H1 (cell line): ENCODE measurements around the gene TNFRSF18. TPM values are rescaled to one million over a fixed set of nuclear protein-coding genes. Genes with fewer than 3 reads are reported as not detected.

Experiments used
- CHD7 ChIP-seq: fragments of 300-600 bp; sonication (generic); IDR thresholded peaks from 2 replicates; pipeline ENCODE4 v1.7.1; 2012; ENCODE audit warnings: low read length, moderate library complexity, mild to moderate bottlenecking, inconsistent platforms; ENCODE audit not compliant: insufficient replicate concordance
- GABPA ChIP-seq: IDR thresholded peaks from 2 replicates; pipeline ENCODE4 v1.6.1; 2011; ENCODE audit warnings: mild to moderate bottlenecking, low read length, moderate library complexity, borderline replicate concordance; ENCODE audit not compliant: insufficient read depth
- RBBP5 ChIP-seq: IDR thresholded peaks from 2 replicates; pipeline ENCODE4 v1.7.1; 2012; ENCODE audit warnings: low read depth, mild to moderate bottlenecking, inconsistent platforms, low read length, moderate library complexity, borderline replicate concordance
- SIX5 ChIP-seq: IDR thresholded peaks from 2 replicates; pipeline ENCODE4 v1.6.1; 2011; ENCODE audit warnings: mild to moderate bottlenecking, low read depth, low read length
- SRF ChIP-seq: IDR thresholded peaks from 2 replicates; pipeline ENCODE4 v1.6.1; 2011; ENCODE audit warnings: mild to moderate bottlenecking, low read depth, low read length, moderate library complexity
- ZNF274 ChIP-seq: IDR thresholded peaks from 2 replicates; pipeline ENCODE4 v1.7.0; 2012; ENCODE audit warnings: low read length, borderline replicate concordance; ENCODE audit errors: extremely low read depth
- polyA plus RNA-seq, 7 experiments: library from polyadenylated mRNA; depleted of rRNA in 3 of 7; stranded (reverse) in 5 of 7; unstranded in 2 of 7; fragments of >200 nt in 5 of 7; fragments of 200-250 nt in 2 of 7; gene quantifications; 1 replicate in 5 of 7; 2 replicates in 1 of 7; 4 replicates in 1 of 7; pipeline versions ENCODE4 v1.2.1 to v1.2.3, GENCODE V29; 2011 to 2013; ENCODE audit warnings: missing spikeins in 2 of 7, mixed read lengths in 2 of 7
- total RNA-seq: library from RNA; stranded (reverse); fragmentation: NEBNext Ultra II Directional; extraction: Animal tissue kit (Norgen Biotek cat#: 25700); gene quantifications from 2 replicates; pipeline ENCODE4 v1.2.1, GENCODE V29; 2021

The TNFRSF18 gene
- total and polyA plus RNA-seq, 2 of the 8 experiments (the other 6 are each of a cell fraction or from before 2014, with no cell fraction given): 1.5 to 2.5 TPM

GRCh38 chr1:1227386-1227785, 21.0 kb upstream of the TNFRSF18 start (continued):
- TF ChIP-seq CHD7 (no peak), RBBP5 (no peak), GABPA (no peak), ZNF274 (no peak), SIX5 (no peak), SRF (no peak)
